Lower leg skin (tissue), 4 donors: Measurements from ENCODE around the gene TRMT1. TPM values are rescaled to one million over a fixed set of nuclear protein-coding genes. Genes with fewer than 3 reads are reported as not detected.
"Not testable (repeated sequence)": the region's sequence is repeated elsewhere in the genome, so short reads cannot be mapped to it uniquely, and the experiment has no call there.

Experiments
- DNase-seq, 2 donors: peaks; one replicate each; pipeline ENCODE4 v3.0.0-alpha.2; 2019; ENCODE audit warnings: low spot score in 2 of 2
- H3K4me3 ChIP-seq: fragments of 200-600 bp; sonication (generic); 2 replicates; pipeline ENCODE4 v1.5.1; 2017; ENCODE audit warnings: mild to moderate bottlenecking, low read depth; ENCODE audit not compliant: poor library complexity, severe bottlenecking
- POLR2A ChIP-seq, 2 donors: fragments of 450-650 bp; IDR thresholded peaks; one replicate each; pipeline ENCODE4 v1.6.1; 2016 to 2017; ENCODE audit warnings: antibody characterized with exemption in 2 of 2, mild to moderate bottlenecking in 1 of 2, moderate library complexity in 1 of 2
- WGBS, 2 donors: methylation state at CpG; one replicate each; pipeline ENCODE4 v1.1.5; 2018; 5-methylcytosine and 5-hydroxymethylcytosine counted together
- intact Hi-C: fragments of 100-400 bp; cut with DNase I; formaldehyde crosslinking; loops from one replicate; pipeline ENCODE4 v1.15.0; 2023; ENCODE audit warnings: low total_unique reads
- total RNA-seq, 4 donors: library from RNA; depleted of rRNA; stranded (reverse); fragments of >200 nt; gene quantifications; one replicate each; pipeline ENCODE4 v1.1.0, GENCODE V29; 2016
- TF ChIP-seq, protein P1 (sequence below), 3 donors: fragments of 450-650 bp; IDR thresholded peaks; one replicate each; pipeline ENCODE4 v1.5.1; 2016; ENCODE audit warnings: antibody characterized with exemption in 3 of 3, mild to moderate bottlenecking in 3 of 3, moderate library complexity in 2 of 3

TRMT1 gene
- 10 to 100 TPM; 17.7 to 60.4 (median 32.7) TPM for total RNA-seq

DNA sequence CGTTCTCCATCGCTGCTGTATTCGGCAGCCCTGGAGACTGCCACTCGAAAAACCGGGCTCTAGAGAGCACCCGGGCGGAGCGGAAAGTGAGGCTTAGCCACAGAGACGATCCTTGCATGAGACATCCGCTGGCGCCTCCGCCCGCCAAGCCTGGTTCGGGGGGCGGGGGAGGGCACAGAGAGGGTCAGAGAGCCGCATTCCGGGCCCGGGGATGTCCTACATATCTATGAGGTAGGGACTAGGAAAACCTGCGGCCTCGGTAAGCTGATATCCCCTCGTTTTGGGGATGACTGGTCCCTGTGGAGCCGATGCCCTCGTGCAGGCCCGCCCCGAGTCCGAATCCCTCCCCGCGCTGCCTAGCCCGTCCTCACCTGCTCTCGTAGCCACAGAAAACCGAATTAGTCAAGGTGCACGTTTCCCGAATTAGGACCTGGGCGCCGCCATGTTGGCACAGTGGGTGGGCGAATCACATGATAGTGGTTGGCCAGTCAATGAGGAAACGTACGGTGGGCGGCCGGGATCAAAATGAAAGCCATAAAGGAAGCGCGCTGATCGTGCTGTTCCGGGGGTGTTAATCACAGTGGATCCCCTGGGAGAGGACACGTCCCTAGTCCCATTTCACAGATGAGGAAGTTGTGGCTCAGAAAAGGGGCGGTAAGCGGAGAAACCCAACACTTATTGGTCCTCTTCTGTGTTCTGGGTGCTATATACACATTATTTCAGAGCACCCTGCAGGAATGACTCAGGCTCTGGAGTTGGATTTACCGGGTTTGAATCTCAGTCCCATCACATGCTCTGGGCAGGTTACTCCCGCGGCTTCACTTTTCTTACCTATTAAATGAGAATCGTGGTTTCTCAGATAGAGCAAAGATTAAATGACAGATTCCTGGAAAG, at the start of gene TRMT1:
Gene TRMT1, minus strand, starts transcription at position 459 of the 894 bp plus-strand sequence. Its CDS starts 341 bp downstream, at position 118.
- TF ChIP-seq POLR2A (IDR thresholded peaks at IDR 0.05) = no peak
- TF ChIP-seq, protein P1, sequence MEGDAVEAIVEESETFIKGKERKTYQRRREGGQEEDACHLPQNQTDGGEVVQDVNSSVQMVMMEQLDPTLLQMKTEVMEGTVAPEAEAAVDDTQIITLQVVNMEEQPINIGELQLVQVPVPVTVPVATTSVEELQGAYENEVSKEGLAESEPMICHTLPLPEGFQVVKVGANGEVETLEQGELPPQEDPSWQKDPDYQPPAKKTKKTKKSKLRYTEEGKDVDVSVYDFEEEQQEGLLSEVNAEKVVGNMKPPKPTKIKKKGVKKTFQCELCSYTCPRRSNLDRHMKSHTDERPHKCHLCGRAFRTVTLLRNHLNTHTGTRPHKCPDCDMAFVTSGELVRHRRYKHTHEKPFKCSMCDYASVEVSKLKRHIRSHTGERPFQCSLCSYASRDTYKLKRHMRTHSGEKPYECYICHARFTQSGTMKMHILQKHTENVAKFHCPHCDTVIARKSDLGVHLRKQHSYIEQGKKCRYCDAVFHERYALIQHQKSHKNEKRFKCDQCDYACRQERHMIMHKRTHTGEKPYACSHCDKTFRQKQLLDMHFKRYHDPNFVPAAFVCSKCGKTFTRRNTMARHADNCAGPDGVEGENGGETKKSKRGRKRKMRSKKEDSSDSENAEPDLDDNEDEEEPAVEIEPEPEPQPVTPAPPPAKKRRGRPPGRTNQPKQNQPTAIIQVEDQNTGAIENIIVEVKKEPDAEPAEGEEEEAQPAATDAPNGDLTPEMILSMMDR (IDR thresholded peaks at IDR 0.05) = no peak
- peak; percentile 94 to 98 for DNase-seq
- intact Hi-C loops = loop anchor here (10.0 kb wide), 1 partner anchor 148 kb away; no protein-coding TSS in a partner anchor
- 0% methylated on average over 48 to 49 of the region's 51 CpGs for WGBS, 2 donors
- H3K4me3 ChIP-seq = peak within 1 kb of the TSS; percentile 92

GRCh38 chr19:13166151-13166550, 49.6 kb upstream of the TRMT1 start:
- H3K4me3 ChIP-seq, intact Hi-C loops, DNase-seq: not testable (repeated sequence)
- 99 to 100% methylated on average over 3 of the region's 3 CpGs for WGBS, 2 donors

- DNase-seq = no peak
- TF ChIP-seq, protein P1 (IDR thresholded peaks at IDR 0.05) = no peak
- TF ChIP-seq POLR2A (IDR thresholded peaks at IDR 0.05) = no peak
- no peak overlapping the region for H3K4me3 ChIP-seq
- WGBS, 2 donors = 76 to 78% methylated on average over 19 of the region's 19 CpGs
- intact Hi-C loops = no loop called here
Observed at GRCh38 chr19:13165162-13165997, 48.8 kb upstream of the TRMT1 start.

- TF ChIP-seq, protein P1 (IDR thresholded peaks at IDR 0.05) = no peak
- TF ChIP-seq POLR2A (IDR thresholded peaks at IDR 0.05) = no peak
- peak; percentile 29 to 89 for DNase-seq
Observed at GRCh38 chr19:13164343-13165161, 48.0 kb upstream of the TRMT1 start.

DNA sequence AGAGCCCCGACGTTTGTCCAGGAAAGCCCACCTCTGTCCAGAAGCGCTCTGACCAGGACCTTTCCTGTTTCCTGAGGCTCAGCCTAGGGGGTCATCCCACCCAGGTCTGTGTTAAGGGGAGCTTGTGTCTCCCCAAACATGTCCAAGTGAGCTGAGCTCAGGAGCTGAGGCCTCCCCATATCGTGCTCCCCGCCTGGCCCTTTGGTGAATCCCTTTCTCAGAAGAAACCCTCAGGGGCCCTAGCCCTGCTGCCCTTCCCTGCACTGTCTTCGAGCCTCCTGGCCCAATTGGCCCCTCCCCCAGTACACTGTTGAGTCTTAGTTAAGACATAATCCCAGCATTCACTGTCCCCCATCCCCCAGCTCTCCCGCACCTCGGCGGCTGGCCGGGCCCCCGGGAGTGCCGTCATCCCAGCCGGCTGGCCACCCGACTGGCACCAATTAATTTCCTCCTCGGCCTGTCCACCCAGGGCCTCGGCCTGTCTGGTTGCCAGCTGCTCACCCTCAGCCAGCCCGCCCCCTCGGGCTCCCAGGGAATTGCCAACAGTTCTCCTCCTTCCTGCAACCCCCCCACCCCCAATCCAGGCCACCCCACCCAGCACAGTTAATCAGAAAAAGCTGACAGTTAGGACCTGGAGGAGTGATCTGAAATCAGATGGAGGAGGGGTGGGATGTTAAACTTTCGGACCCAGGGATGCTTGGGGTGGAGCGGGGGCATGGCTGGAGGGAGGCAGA, 47.2 kb upstream of the TRMT1 start:
- intact Hi-C loops = no loop called here
- no peak for TF ChIP-seq POLR2A (IDR thresholded peaks at IDR 0.05)
- TF ChIP-seq, protein P1 (IDR thresholded peaks at IDR 0.05) = no peak
- 6 to 9% methylated on average over 16 to 20 of the region's 20 CpGs for WGBS, 2 donors
- H3K4me3 ChIP-seq = no peak overlapping the region
- peak; percentile 68 to 94 for DNase-seq

More at GRCh38 chr19:13164343-13165161, 48.0 kb upstream of the TRMT1 start:
- intact Hi-C loops = no loop called here
- no peak overlapping the region for H3K4me3 ChIP-seq
- WGBS, 2 donors = 13 to 15% methylated on average over 18 to 19 of the region's 19 CpGs
